PFSK-1 (cell line): Measurements from ENCODE around the gene CACNA1A.

ENCODE experiments used
- FOXP2 ChIP-seq: optimal IDR thresholded peaks from 2 replicates; pipeline ENCODE3; 2011; ENCODE audit warnings: borderline replicate concordance, control low read depth, inconsistent platforms; ENCODE audit not compliant: insufficient read depth; ENCODE audit errors: extremely low read length, extremely low read depth
- POLR2AphosphoS5 ChIP-seq: IDR thresholded peaks from 2 replicates; pipeline ENCODE4 v1.6.1; 2012; ENCODE audit warnings: low read depth, mild to moderate bottlenecking, control low read depth, low read length, moderate library complexity
- SIN3A ChIP-seq: IDR thresholded peaks from 2 replicates; pipeline ENCODE4 v1.6.1; 2012; ENCODE audit warnings: mild to moderate bottlenecking, low read length, moderate library complexity, borderline replicate concordance; ENCODE audit not compliant: insufficient read depth
- TAF1 ChIP-seq: IDR thresholded peaks from 2 replicates; pipeline ENCODE4 v1.6.1; 2012; ENCODE audit warnings: low read length, control low read depth, borderline replicate concordance; ENCODE audit not compliant: insufficient read depth
- TF ChIP-seq, protein P1 (sequence below), 2 experiments: IDR thresholded peaks; 2 replicates each; pipeline versions ENCODE4 v1.6.1 to v1.8.0; 2011 to 2012; ENCODE audit warnings: low read depth in 2 of 2, low read length in 2 of 2, control low read depth in 1 of 2, inconsistent platforms in 1 of 2, mild to moderate bottlenecking in 1 of 2, moderate library complexity in 1 of 2; ENCODE audit not compliant: insufficient read depth in 1 of 2

CACNA1A gene

DNA sequence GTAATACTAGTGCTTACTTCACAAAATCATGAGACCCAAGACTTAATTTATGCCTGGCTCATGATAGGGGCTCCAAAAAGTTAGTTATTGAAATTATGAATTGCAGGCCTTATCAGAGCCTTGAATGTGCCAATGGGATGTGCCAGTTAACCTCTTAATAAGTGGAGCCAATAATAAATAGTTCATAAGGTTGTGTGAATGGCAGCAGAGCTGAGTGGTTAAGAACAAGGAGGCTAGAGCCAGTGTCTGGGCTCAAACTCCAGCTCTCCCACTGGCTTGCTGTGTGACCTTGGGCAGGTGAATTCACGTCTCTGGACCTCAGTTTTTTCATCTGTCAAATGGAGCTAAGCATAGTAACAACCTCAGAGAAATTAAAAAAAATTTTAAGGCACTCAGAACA is 222.4 kb downstream of the CACNA1A start:
- TF ChIP-seq FOXP2 (no peak), POLR2AphosphoS5 (no peak), TAF1 (no peak), SIN3A (no peak)
- TF ChIP-seq, protein P1, sequence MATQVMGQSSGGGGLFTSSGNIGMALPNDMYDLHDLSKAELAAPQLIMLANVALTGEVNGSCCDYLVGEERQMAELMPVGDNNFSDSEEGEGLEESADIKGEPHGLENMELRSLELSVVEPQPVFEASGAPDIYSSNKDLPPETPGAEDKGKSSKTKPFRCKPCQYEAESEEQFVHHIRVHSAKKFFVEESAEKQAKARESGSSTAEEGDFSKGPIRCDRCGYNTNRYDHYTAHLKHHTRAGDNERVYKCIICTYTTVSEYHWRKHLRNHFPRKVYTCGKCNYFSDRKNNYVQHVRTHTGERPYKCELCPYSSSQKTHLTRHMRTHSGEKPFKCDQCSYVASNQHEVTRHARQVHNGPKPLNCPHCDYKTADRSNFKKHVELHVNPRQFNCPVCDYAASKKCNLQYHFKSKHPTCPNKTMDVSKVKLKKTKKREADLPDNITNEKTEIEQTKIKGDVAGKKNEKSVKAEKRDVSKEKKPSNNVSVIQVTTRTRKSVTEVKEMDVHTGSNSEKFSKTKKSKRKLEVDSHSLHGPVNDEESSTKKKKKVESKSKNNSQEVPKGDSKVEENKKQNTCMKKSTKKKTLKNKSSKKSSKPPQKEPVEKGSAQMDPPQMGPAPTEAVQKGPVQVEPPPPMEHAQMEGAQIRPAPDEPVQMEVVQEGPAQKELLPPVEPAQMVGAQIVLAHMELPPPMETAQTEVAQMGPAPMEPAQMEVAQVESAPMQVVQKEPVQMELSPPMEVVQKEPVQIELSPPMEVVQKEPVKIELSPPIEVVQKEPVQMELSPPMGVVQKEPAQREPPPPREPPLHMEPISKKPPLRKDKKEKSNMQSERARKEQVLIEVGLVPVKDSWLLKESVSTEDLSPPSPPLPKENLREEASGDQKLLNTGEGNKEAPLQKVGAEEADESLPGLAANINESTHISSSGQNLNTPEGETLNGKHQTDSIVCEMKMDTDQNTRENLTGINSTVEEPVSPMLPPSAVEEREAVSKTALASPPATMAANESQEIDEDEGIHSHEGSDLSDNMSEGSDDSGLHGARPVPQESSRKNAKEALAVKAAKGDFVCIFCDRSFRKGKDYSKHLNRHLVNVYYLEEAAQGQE (IDR thresholded peaks at IDR 0.05; ENCODE audit: insufficient read depth in 1 of 2, low read depth in 2 of 2, low read length in 2 of 2): no peak

- TF ChIP-seq POLR2AphosphoS5 (no peak), TAF1 (no peak), FOXP2 (no peak), SIN3A (no peak)
- TF ChIP-seq, protein P1 (IDR thresholded peaks at IDR 0.05; ENCODE audit: insufficient read depth in 1 of 2, low read depth in 2 of 2, low read length in 2 of 2): no peak
Measured at GRCh38 chr19:13282486-13283065, 223.7 kb downstream of the CACNA1A start.

- no peak for TF ChIP-seq SIN3A
- no peak for TF ChIP-seq POLR2AphosphoS5
- TF ChIP-seq, protein P1 (IDR thresholded peaks at IDR 0.05; ENCODE audit: insufficient read depth in 1 of 2, low read depth in 2 of 2, low read length in 2 of 2): no peak
Measured at GRCh38 chr19:13281567-13282291, 224.6 kb downstream of the CACNA1A start.

- TF ChIP-seq SIN3A (no peak), TAF1 (no peak), POLR2AphosphoS5 (no peak), FOXP2 (no peak)
- TF ChIP-seq, protein P1 (IDR thresholded peaks at IDR 0.05; ENCODE audit: insufficient read depth in 1 of 2, low read depth in 2 of 2, low read length in 2 of 2): no peak
Measured at GRCh38 chr19:13277104-13277809, 229.0 kb downstream of the CACNA1A start.
